ENCODE measurements around the gene C6orf58.
"Not testable (repeated sequence)": the region's sequence is repeated elsewhere in the genome, so short reads cannot be mapped to it uniquely, and the experiment has no call there.

Gene C6orf58

GRCh38 chr6:127590344-127590743 lies 13.4 kb downstream of the C6orf58 start:
- DNase-seq, result no peak

DNA sequence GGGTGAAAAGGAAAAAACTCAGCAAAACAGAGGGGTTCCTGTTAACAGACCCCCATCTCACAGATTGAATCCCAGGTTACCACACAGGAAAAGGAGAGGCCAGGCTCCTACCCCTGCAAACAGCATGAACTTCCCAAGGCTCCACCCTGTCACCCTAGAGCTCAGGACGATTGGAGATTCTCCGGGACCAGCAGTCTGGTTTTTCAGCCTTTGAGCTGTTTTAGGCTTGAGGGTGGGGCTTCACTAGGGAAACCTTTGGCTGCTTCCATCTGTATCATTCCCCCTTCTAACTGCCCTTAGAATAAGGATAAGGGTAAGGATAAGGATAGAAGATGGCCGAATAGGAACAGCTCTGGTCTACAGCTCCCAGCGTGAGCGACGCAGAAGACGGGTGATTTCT lies 16.0 kb downstream of the C6orf58 start:
- no peak for DNase-seq

GRCh38 chr6:127593456-127593855 lies 16.5 kb downstream of the C6orf58 start:
- not testable (repeated sequence) for DNase-seq

- no peak for DNase-seq
Measured at GRCh38 chr6:127606131-127606562, 29.2 kb downstream of the C6orf58 start.

DNA sequence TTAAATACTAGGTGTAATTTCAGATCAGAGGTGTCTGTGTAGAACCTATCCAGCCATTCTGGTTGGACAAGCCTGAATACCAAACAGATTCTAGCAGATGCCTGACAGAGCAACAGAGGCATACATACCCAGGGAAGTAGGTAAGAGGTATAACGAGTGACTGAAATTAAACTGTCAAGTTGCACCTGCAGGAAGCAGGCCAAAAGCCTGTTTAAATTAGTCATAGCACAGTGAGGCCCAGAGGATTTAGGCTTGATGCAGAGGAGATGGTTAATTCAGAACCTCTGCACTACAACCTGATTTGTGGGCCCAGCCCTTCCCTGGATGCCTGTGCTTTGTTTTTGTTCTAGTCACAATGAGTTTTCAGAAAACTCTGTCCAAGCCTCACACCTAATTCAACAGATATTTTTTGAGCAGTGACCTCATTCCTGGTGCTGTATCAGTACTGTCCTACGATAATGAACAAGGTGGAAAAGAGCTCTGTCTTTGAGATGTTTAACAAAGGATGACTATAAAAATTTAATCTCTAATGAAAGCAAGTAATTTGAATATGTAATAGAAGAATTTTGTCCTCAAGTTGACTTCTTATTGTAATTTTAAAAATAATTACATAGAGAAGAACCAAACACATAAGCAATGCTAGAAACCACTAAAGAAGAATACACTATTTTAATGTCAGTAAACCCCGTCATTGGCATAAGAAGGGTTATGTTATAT lies 31.7 kb downstream of the C6orf58 start:
- DNase-seq, result no peak

- no peak for DNase-seq
Measured at GRCh38 chr6:127618729-127619128, 41.8 kb downstream of the C6orf58 start.

DNA sequence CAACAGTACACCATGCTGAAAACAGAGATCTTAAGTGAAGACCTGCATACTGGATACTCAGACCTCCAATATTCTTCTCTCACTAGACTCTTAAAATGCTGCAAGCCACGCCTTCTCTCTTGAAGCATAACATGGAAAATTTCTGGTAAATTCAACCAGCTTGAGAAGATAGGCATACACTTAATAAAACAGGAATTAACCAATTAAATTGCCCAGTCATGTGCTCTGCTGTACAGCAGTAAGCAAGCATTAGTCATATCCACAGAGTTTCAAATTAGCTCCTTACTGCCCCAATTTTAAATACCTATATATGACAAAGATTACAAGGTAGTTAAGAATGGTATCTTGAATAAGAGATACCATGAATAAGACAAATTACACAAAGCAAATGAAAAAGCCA lies 53.8 kb downstream of the C6orf58 start:
- DNase-seq, result no peak

DNA sequence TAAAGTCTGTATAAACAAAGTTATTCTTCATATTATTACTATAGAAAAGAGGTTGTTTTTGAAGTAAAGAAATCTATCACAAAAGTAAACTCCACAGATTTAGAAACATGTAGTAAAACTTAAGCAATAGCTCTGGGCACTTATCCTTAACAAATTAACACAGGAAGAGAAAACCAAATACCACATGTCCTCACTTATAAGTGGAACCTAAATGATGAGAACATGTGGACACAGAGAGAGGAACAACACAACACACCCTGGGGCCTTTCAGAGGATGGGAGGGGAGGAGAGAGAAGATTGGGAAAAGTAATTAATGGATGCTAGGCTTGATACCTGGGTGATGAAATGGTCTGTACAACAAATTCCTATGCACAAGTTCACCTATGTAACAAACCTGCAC lies 57.2 kb downstream of the C6orf58 start:
- DNase-seq, result no peak

DNA sequence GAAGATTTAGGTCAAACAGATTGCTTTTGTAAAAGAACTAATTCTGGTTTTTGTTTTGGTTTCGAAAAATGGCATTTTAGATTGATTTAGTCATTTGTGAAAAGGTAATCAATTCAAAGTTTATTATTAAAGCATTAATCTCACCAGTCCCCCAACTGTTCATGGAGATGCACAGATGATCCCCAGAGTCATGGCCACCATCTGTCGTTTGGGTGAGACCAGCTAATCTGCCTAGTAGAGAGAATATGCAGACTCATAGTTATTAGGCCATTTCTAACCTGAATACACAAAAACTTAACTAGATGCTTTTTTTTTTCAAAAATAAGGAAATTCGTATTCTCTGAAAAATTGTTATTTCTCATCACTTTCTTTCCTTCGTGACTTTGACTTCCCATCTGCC lies 58.1 kb downstream of the C6orf58 start:
- DNase-seq, result no peak

GRCh38 chr6:127637830-127638409 lies 60.9 kb downstream of the C6orf58 start:
- no peak for DNase-seq
